ENCODE data around the gene NT5M.

Gene NT5M

GRCh38 chr17:17395246-17395802, 92.2 kb downstream of the NT5M start:
- Histone ChIP-seq H2BK120ac (ENCODE audit: low read depth, low read length) (no peak overlapping the region), H3K4ac (ENCODE audit: low read depth in 1 of 2, low read length in 2 of 2) (no peak overlapping the region), H4K8ac (ENCODE audit: low read length) (no peak overlapping the region), H3K14ac (ENCODE audit: low read length in 2 of 2) (no peak overlapping the region), H3K9ac (ENCODE audit: low read length) (no peak overlapping the region), H3K9me3 (ENCODE audit: control insufficient read depth, low read length) (no peaks in the 10 kb centered on the region), H3K4me1 (ENCODE audit: control insufficient read depth, insufficient read depth, low read depth, low read length) (no peaks in the 10 kb centered on the region), H3K18ac (ENCODE audit: low read depth in 1 of 2, low read length in 2 of 2) (no peak overlapping the region), H2BK12ac (ENCODE audit: low read length in 2 of 2) (no peak overlapping the region), H3K4me2 (ENCODE audit: low read length, poor library complexity, severe bottlenecking) (no peak overlapping the region), H3K79me1 (replicated peaks; ENCODE audit: low read length, poor library complexity, severe bottlenecking) (no peaks in the 10 kb centered on the region), H2AK5ac (ENCODE audit: low read length, severe bottlenecking) (no peak overlapping the region), H3K23ac (ENCODE audit: low read length in 2 of 2) (no peak overlapping the region), H3K4me3 (ENCODE audit: insufficient read depth in 1 of 2, low read depth in 1 of 2, low read length in 2 of 2) (no peak overlapping the region), H2BK5ac (ENCODE audit: low read depth, low read length, poor library complexity, severe bottlenecking) (no peak overlapping the region), H4K91ac (ENCODE audit: low read length) (no peak overlapping the region), H3K27me3 (ENCODE audit: control insufficient read depth in 1 of 2, insufficient read depth in 1 of 2, low read length in 2 of 2) (peaks cover 0 to 23% of the 10 kb centered on the region in 2 experiments), H2AFZ (ENCODE audit: low read depth, low read length) (no peak overlapping the region), H3K36me3 (ENCODE audit: control insufficient read depth in 1 of 2, insufficient read depth in 2 of 2, low read depth in 1 of 2, low read length in 2 of 2) (no peaks in the 10 kb centered on the region), H2BK15ac (ENCODE audit: low read depth, poor library complexity, severe bottlenecking) (no peak overlapping the region), H3K27ac (ENCODE audit: low read length, poor library complexity, severe bottlenecking) (no peak overlapping the region)
- 97% methylated on average over 4 of the region's 6 CpGs for WGBS
- DNase-seq: no peak

- H3K27ac ChIP-seq (ENCODE audit: low read length, poor library complexity, severe bottlenecking): no peak overlapping the region
- no peaks in the 10 kb centered on the region for H3K36me3 ChIP-seq (ENCODE audit: control insufficient read depth in 1 of 2, insufficient read depth in 2 of 2, low read depth in 1 of 2, low read length in 2 of 2)
- peaks cover 0 to 28% of the 10 kb centered on the region in 2 experiments for H3K27me3 ChIP-seq (ENCODE audit: control insufficient read depth in 1 of 2, insufficient read depth in 1 of 2, low read length in 2 of 2)
- no peak overlapping the region for H2BK12ac ChIP-seq (ENCODE audit: low read length in 2 of 2)
- H3K4me3 ChIP-seq (ENCODE audit: insufficient read depth in 1 of 2, low read depth in 1 of 2, low read length in 2 of 2): no peak overlapping the region
- H3K9ac ChIP-seq (ENCODE audit: low read length): no peak overlapping the region
- 96% methylated on average over 6 of the region's 6 CpGs for WGBS
- no peaks in the 10 kb centered on the region for H3K9me3 ChIP-seq (ENCODE audit: control insufficient read depth, low read length)
- no peak overlapping the region for H3K18ac ChIP-seq (ENCODE audit: low read depth in 1 of 2, low read length in 2 of 2)
- no peak overlapping the region for H2AK5ac ChIP-seq (ENCODE audit: low read length, severe bottlenecking)
- no peaks in the 10 kb centered on the region for H3K4me1 ChIP-seq (ENCODE audit: control insufficient read depth, insufficient read depth, low read depth, low read length)
- H2BK15ac ChIP-seq (ENCODE audit: low read depth, poor library complexity, severe bottlenecking): no peak overlapping the region
- H4K8ac ChIP-seq (ENCODE audit: low read length): no peak overlapping the region
- no peak overlapping the region for H3K14ac ChIP-seq (ENCODE audit: low read length in 2 of 2)
- H3K4me2 ChIP-seq (ENCODE audit: low read length, poor library complexity, severe bottlenecking): no peak overlapping the region
- H2BK5ac ChIP-seq (ENCODE audit: low read depth, low read length, poor library complexity, severe bottlenecking): no peak overlapping the region
- no peaks in the 10 kb centered on the region for H3K79me1 ChIP-seq (replicated peaks; ENCODE audit: low read length, poor library complexity, severe bottlenecking)
- H2AFZ ChIP-seq (ENCODE audit: low read depth, low read length): no peak overlapping the region
- no peak overlapping the region for H3K4ac ChIP-seq (ENCODE audit: low read depth in 1 of 2, low read length in 2 of 2)
- H4K91ac ChIP-seq (ENCODE audit: low read length): no peak overlapping the region
- H3K23ac ChIP-seq (ENCODE audit: low read length in 2 of 2): no peak overlapping the region
- no peak for DNase-seq
- H2BK120ac ChIP-seq (ENCODE audit: low read depth, low read length): no peak overlapping the region
These were observed 92.7 kb downstream of the NT5M start for GRCh38 chr17:17395885-17396284.

All from mesenchymal stem cell (in vitro differentiated cells and primary cell).